Measurements from ENCODE around the gene GLTPD2. TPM values are rescaled to one million over a fixed set of nuclear protein-coding genes. Genes with fewer than 3 reads are reported as not detected.

GLTPD2 gene
- total and polyA plus RNA-seq, 2 donors (not counting 3 experiments of a cell fraction or from before 2014, with no cell fraction given), result not detected

- TF ChIP-seq GATA2 (IDR thresholded peaks at IDR 0.05; ENCODE audit: insufficient read depth, insufficient read length, low read depth, low read length) (no peak), MYC (IDR thresholded peaks at IDR 0.05; ENCODE audit: low read depth, low read length) (no peak), CTCF (IDR thresholded peaks at IDR 0.05; ENCODE audit: extremely low read depth in 1 of 2, insufficient read depth in 1 of 2, low read depth in 1 of 2, low read length in 2 of 2) (no peak), JUN (IDR thresholded peaks at IDR 0.05; ENCODE audit: borderline replicate concordance, insufficient read depth, insufficient read length, low read depth) (no peak), EZH2 (IDR thresholded peaks at IDR 0.05; ENCODE audit: borderline replicate concordance, low read depth, low read length, severe bottlenecking) (no peak), MAX (IDR thresholded peaks at IDR 0.05; ENCODE audit: insufficient read depth, insufficient read length) (no peak), POLR2AphosphoS5 (IDR thresholded peaks at IDR 0.05; ENCODE audit: insufficient read depth, low read depth, low read length) (no peak), POLR2A (IDR thresholded peaks at IDR 0.05; ENCODE audit: low read depth, low read length) (no peak), FOS (IDR thresholded peaks at IDR 0.05; ENCODE audit: borderline replicate concordance, insufficient read depth, low read length) (no peak)
- peaks cover 7 to 15% of the 10 kb centered on the region in 2 experiments for H3K36me3 ChIP-seq (ENCODE audit: control insufficient read depth in 2 of 2, extremely low read depth in 1 of 2, insufficient read depth in 2 of 2, low read length in 2 of 2)
- no peak overlapping the region for H3K9ac ChIP-seq (replicated peaks; ENCODE audit: extremely low read depth, insufficient read depth, low read length)
- H3K9me1 ChIP-seq (replicated peaks; ENCODE audit: control insufficient read depth, extremely low read depth, insufficient read depth, low read length), result no peaks in the 10 kb centered on the region
- no peak overlapping the region for H3K27ac ChIP-seq (ENCODE audit: insufficient read depth, low read depth, low read length)
- BruUV-seq (replicated peaks), result no TSS peak
- no peak overlapping the region for H3K4me3 ChIP-seq (replicated peaks in 1 of 3; ENCODE audit: insufficient read depth in 1 of 3, low read depth in 1 of 3, low read length in 3 of 3)
- intact Hi-C loops (cut with micrococcal nuclease) (no loop called here), dilution Hi-C loops (cut with MboI; ENCODE audit: extremely low pct_ligation_motif_present, low sequenced_read_pairs) (no loop called here)
- H3K9me3 ChIP-seq (replicated peaks; ENCODE audit: control insufficient read depth, insufficient read depth, low read length), result no peaks in the 10 kb centered on the region
- no peak for FAIRE-seq
- CTCF ChIA-PET, result no interaction called here
- H2AFZ ChIP-seq (ENCODE audit: low read depth, low read length), result peak overlapping the region; percentile 69
- H4K20me1 ChIP-seq (replicated peaks; ENCODE audit: control insufficient read depth, extremely low read depth, insufficient read depth, low read length), result no peaks in the 10 kb centered on the region
- POLR2A ChIA-PET, result no interaction called here
- DNase-seq (ENCODE audit: low read depth, low spot score), result no peak
- no peak overlapping the region for H3K4me2 ChIP-seq (ENCODE audit: insufficient read depth, low read length)
- H3K79me2 ChIP-seq (ENCODE audit: control insufficient read depth, insufficient read depth, low read length), result peaks cover 13% of the 10 kb centered on the region
- H3K27me3 ChIP-seq (ENCODE audit: control insufficient read depth in 2 of 2, insufficient read depth in 2 of 2, low read length in 2 of 2), result no peaks in the 10 kb centered on the region
- H3K4me1 ChIP-seq (ENCODE audit: control insufficient read depth, extremely low read depth, insufficient read depth, low read length), result peaks cover 2% of the 10 kb centered on the region
Measured at GRCh38 chr17:4795168-4795567, 6.4 kb downstream of the GLTPD2 start.

All from endothelial cell of umbilical vein (primary cell).